Suprapubic skin (tissue), 4 donors: ENCODE data around the gene MRPS14. TPM values are rescaled to one million over a fixed set of nuclear protein-coding genes. Genes with fewer than 3 reads are reported as not detected.

Experiments used
- DNase-seq, 2 donors: peaks; one replicate each; pipeline ENCODE4 v3.0.0-alpha.2; 2019; ENCODE audit warnings: low spot score in 2 of 2
- H3K27ac ChIP-seq: fragments of 200-600 bp; sonication (generic); one replicate; pipeline ENCODE4 v1.5.1; 2019
- H3K27me3 ChIP-seq: fragments of 200-600 bp; sonication (generic); one replicate; pipeline ENCODE4 v1.5.1; 2019
- H3K36me3 ChIP-seq: fragments of 200-600 bp; sonication (generic); one replicate; pipeline ENCODE4 v1.5.1; 2019
- H3K4me1 ChIP-seq: fragments of 200-600 bp; sonication (generic); one replicate; pipeline ENCODE4 v1.5.1; 2019
- H3K4me3 ChIP-seq: fragments of 200-600 bp; sonication (generic); one replicate; pipeline ENCODE4 v1.5.1; 2019; ENCODE audit warnings: mild to moderate bottlenecking
- H3K9me3 ChIP-seq: fragments of 200-600 bp; sonication (generic); one replicate; pipeline ENCODE4 v1.5.1; 2019
- EP300 ChIP-seq: sonication (generic); formaldehyde crosslinking; IDR thresholded peaks from one replicate; pipeline ENCODE4 v1.6.1; 2017; ENCODE audit warnings: antibody characterized with exemption
- POLR2A ChIP-seq, 2 donors: fragments of 450-650 bp; IDR thresholded peaks; one replicate each; pipeline ENCODE4 v1.6.1; 2017; ENCODE audit warnings: antibody characterized with exemption in 2 of 2, mild to moderate bottlenecking in 2 of 2, moderate library complexity in 2 of 2
- POLR2AphosphoS5 ChIP-seq, 3 donors: sonication (generic); formaldehyde crosslinking; IDR thresholded peaks; one replicate each; pipeline ENCODE4 v1.6.1; 2017; ENCODE audit warnings: antibody characterized with exemption in 3 of 3
- WGBS: methylation state at CpG from one replicate; pipeline ENCODE4 v1.1.5; 2018; 5-methylcytosine and 5-hydroxymethylcytosine counted together
- total RNA-seq, 4 donors: library from RNA; depleted of rRNA; stranded (reverse); fragments of >200 nt; gene quantifications; one replicate each; pipeline ENCODE4 v1.1.0, GENCODE V29; 2016
- TF ChIP-seq, protein P1 (sequence below), 2 donors: fragments of 200-600 bp in 1 of 2; fragments of 450-650 bp in 1 of 2; sonication (generic) in 1 of 2; IDR thresholded peaks; one replicate each; pipeline ENCODE4 v1.5.1; 2016 to 2019; ENCODE audit warnings: antibody characterized with exemption in 2 of 2, mild to moderate bottlenecking in 1 of 2, moderate library complexity in 1 of 2

MRPS14 gene
- total RNA-seq, 4 donors from 2014 or later = 12.7 to 22.9 (median 17.9) TPM

DNA sequence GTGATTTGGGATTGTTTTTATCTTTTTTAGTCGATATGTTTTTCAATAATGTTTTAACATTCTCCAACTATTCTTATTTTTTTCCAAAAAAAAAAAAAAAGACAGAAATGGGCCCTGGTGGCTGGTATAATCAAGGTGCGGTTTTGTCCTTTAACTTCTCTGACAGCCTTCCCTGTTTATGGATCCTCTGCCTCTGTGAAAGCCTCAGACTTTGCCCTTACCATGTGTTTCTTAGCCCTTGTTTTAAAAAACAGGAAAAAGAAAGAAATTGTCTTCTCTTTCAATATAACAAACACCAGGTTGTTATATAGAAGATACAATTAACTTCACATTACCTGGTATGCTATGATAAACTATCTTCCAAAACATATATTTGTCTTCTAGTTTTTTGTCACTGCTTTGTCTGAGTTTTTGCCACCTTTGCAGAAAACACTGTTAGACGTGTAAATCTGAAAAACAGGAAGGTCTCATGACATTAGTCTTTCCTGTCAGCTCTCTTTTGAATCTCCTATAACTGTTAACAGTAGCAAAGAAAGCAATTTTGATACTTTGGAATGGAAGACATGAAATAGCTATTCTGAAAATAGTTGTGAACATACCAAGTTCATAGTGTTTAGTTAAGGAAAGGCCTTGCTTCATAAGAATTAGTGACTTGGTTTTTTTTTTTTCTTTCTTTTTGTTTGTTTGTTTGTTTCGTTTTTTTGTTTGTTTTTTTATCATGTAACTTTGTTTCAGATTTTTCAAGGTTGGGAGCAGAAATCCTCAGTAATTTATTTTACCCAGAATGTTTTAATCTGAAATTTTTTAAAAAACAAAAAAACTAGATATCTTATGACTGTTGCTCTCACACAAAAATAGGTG is 55.1 kb downstream of the MRPS14 start:
- Histone ChIP-seq H3K4me1 (peaks cover 68% of the 10 kb centered on the region), H3K36me3 (no peaks in the 10 kb centered on the region), H3K27ac (no peak overlapping the region), H3K27me3 (no peaks in the 10 kb centered on the region), H3K4me3 (no peak overlapping the region), H3K9me3 (no peaks in the 10 kb centered on the region)
- WGBS = 64% methylated on average over 4 of the region's 4 CpGs
- TF ChIP-seq POLR2A (IDR thresholded peaks at IDR 0.05) = no peak
- TF ChIP-seq, protein P1, sequence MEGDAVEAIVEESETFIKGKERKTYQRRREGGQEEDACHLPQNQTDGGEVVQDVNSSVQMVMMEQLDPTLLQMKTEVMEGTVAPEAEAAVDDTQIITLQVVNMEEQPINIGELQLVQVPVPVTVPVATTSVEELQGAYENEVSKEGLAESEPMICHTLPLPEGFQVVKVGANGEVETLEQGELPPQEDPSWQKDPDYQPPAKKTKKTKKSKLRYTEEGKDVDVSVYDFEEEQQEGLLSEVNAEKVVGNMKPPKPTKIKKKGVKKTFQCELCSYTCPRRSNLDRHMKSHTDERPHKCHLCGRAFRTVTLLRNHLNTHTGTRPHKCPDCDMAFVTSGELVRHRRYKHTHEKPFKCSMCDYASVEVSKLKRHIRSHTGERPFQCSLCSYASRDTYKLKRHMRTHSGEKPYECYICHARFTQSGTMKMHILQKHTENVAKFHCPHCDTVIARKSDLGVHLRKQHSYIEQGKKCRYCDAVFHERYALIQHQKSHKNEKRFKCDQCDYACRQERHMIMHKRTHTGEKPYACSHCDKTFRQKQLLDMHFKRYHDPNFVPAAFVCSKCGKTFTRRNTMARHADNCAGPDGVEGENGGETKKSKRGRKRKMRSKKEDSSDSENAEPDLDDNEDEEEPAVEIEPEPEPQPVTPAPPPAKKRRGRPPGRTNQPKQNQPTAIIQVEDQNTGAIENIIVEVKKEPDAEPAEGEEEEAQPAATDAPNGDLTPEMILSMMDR (IDR thresholded peaks at IDR 0.05) = no peak
- no peak for TF ChIP-seq EP300
- TF ChIP-seq POLR2AphosphoS5 (IDR thresholded peaks at IDR 0.05) = no peak
- DNase-seq = no peak

DNA sequence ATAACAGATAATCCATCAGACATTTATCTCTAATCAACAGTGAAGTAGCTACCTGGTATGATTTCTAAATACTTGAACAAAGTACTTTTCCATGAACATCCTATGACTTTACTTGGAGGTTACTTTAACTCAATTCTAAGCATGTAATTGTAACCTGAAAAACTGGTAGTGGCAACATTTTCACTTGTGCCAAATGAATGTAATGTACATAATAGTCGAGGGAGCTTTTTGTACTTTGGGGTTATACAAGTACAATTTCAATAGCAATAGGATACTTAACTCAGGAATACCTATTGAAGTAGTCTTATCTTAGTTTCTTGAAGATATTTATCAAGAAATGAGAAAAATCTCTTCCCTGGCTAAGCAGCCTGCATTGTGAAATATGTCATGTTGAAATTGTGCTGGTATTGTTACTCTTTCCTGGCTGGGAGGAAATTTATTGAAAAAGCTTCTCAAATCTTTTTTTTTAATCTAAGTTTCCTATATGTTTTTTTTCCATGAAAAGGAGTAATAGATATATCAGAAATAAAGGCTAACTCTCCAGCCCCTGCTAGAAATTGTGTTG is 57.1 kb downstream of the MRPS14 start:
- no peaks in the 10 kb centered on the region for H3K9me3 ChIP-seq
- no peaks in the 10 kb centered on the region for H3K36me3 ChIP-seq
- no peak for TF ChIP-seq POLR2AphosphoS5 (IDR thresholded peaks at IDR 0.05)
- TF ChIP-seq, protein P1 (IDR thresholded peaks at IDR 0.05) = no peak
- no peak for TF ChIP-seq POLR2A (IDR thresholded peaks at IDR 0.05)
- no peak for TF ChIP-seq EP300
- peak overlapping the region; percentile 91 for H3K27ac ChIP-seq
- DNase-seq = no peak
- no peaks in the 10 kb centered on the region for H3K27me3 ChIP-seq
- 41% methylated on average over 1 of the region's 1 CpG for WGBS
- H3K4me1 ChIP-seq = peaks cover 59% of the 10 kb centered on the region
- H3K4me3 ChIP-seq = peak overlapping the region; percentile 35

DNA sequence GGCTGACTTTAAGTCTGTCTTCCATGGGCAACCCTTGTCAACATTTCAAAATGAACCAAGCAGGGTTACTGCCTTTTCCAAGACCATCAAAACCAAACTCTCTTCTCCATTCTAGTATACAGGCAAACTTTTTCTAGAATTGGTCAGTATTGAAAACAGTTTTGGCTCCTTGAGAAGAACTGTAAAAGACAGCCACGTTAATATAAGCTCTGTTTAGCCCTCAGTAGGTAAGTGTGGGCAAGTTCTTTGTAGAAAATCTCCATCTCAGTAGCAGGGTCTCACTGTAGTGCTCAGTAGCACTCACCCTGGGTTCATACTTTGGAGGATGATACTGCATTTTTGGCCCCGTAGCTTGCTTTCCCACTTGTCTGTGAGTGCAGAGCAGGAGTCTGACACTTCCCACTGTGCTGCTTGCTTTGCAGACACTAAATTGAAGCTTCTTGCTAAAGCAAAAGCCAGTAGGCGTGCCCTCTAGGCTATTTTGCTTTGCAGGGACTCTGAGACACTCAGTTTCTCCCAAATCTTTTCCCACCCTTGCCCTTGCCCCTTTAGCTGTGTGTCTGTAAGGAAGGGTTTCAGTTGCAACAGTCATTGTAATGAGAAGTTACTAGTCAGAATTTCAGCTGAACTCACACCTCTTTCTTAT is 57.7 kb downstream of the MRPS14 start:
- TF ChIP-seq POLR2AphosphoS5 (IDR thresholded peaks at IDR 0.05) (no peak), EP300 (no peak), POLR2A (IDR thresholded peaks at IDR 0.05) (no peak)
- TF ChIP-seq, protein P1 (IDR thresholded peaks at IDR 0.05) = no peak
- peaks cover 59% of the 10 kb centered on the region for H3K4me1 ChIP-seq
- no peak for DNase-seq
- H3K27me3 ChIP-seq = no peaks in the 10 kb centered on the region
- WGBS = 15% methylated on average over 3 of the region's 3 CpGs
- H3K36me3 ChIP-seq = no peaks in the 10 kb centered on the region
- H3K9me3 ChIP-seq = no peaks in the 10 kb centered on the region
- H3K27ac ChIP-seq = peak overlapping the region; percentile 91
- peak overlapping the region; percentile 35 for H3K4me3 ChIP-seq

DNA sequence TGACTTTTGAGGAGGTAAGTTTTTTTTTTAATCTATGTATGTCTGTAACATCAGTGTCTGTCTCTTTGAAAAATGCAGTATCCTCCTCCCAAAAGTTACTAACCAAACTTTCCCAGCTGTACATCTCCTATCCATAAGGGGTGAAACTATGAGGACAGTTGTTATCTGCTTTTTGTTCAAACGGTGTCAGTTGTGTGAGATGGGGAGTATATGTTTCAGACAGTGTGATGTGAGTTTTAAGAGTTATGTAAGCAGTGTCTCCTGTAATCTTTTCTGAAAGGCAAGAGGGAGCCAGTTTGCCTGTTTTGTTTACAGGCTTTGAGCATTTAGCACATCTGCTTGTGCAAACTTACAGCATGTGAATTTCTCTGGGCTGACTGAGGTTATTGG is 58.3 kb downstream of the MRPS14 start:
- Histone ChIP-seq H3K9me3 (no peaks in the 10 kb centered on the region), H3K36me3 (no peaks in the 10 kb centered on the region), H3K27ac (peak overlapping the region; percentile 91), H3K27me3 (no peaks in the 10 kb centered on the region), H3K4me1 (peaks cover 59% of the 10 kb centered on the region), H3K4me3 (peak overlapping the region; percentile 35)
- 19% methylated on average over 1 of the region's 1 CpG for WGBS
- no peak for TF ChIP-seq POLR2A (IDR thresholded peaks at IDR 0.05)
- TF ChIP-seq POLR2AphosphoS5 (IDR thresholded peaks at IDR 0.05) = no peak
- TF ChIP-seq, protein P1 (IDR thresholded peaks at IDR 0.05) = no peak
- DNase-seq = no peak
